Measurements from ENCODE around the gene GAB2. TPM values are rescaled to one million over a fixed set of nuclear protein-coding genes. Genes with fewer than 3 reads are reported as not detected.

Gene GAB2
- total and polyA plus RNA-seq, 10 of the 15 experiments (the other 5 are each of a cell fraction or from before 2014, with no cell fraction given), result 0.69 to 12.6 (median 3.8) TPM

DNA sequence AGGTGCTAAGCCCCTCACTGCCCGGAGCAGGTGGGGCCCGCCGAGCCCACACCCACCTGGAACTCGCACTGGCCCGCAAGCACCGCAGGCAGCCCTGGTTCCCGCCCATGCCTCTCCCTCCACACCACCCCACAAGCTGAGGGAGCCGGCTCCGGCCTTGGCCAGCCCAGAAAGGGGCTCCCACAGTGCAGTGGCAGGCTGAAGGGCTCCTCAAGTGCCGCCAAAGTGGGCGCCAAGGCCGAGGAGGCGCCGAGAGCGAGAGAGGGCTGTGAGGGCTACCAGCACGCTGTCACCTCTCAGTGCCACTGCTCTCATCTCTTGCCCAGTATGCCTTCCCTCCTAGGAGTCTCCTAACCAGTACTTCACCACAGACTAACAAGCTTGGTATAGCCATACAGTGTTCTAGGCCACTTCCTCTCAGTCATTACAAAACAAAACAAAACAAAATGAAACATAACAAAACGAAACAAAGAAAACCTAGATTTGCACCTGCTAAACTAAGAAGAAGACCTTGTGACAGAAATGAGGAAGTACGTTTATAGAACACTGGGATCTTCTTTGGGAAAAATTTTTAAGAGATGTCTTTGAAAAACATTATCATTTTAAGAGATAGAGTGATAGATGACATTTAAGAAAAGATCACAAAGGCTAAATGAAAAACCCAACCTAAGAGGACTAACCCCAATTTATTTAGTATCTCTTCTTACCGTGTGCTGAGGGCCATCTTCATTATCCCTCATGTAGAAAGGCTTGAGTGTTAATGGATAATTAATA lies 47.7 kb upstream of the GAB2 start:
- SMC1A ChIA-PET (ENCODE audit: uncharacterized antibody, unreplicated experiment), result interaction anchor here (0.9 to 3.4 kb wide), 13 partner anchors 8 to 237 kb away, joined by 3 to 16 read pairs (median 4); no protein-coding TSS in a partner anchor
- in situ Hi-C loops (cut with MboI), result no loop called here
- TF ChIP-seq NFXL1 (IDR thresholded peaks at IDR 0.05; ENCODE audit: borderline replicate concordance) (no peak), CBFB (IDR thresholded peaks at IDR 0.05; ENCODE audit: low read depth) (peak; percentile 59; the same call in 1 of the 2 replicates), CREM (IDR thresholded peaks at IDR 0.05; ENCODE audit: low read depth) (peak; percentile 34; the same call in 1 of the 2 replicates), CREB1 (IDR thresholded peaks at IDR 0.05; ENCODE audit: low read depth) (no peak), ZNF207 (IDR thresholded peaks at IDR 0.05; ENCODE audit: borderline replicate concordance) (peak; percentile 27; the same call in 1 of the 2 replicates), MXI1 (IDR thresholded peaks at IDR 0.05; ENCODE audit: low read depth, low read length) (peak; percentile 31; the same call in 1 of the 2 replicates), ZNF217 (IDR thresholded peaks at IDR 0.05) (peak; percentile 48; the same call in 1 of the 2 replicates), RUNX3 (IDR thresholded peaks at IDR 0.05; ENCODE audit: low read length) (peak; percentile 96), SREBF1 (IDR thresholded peaks at IDR 0.05; ENCODE audit: low read length) (no peak), ETV6 (conservative IDR thresholded peaks at IDR 0.05 in 1 of 2, IDR thresholded peaks at IDR 0.05 in 1 of 2; ENCODE audit: borderline replicate concordance in 1 of 2, low read depth in 1 of 2) (peak in 1 of 2 experiments; percentile 87; a peak in 2 of 4 replicates), TCF7 (IDR thresholded peaks at IDR 0.05; ENCODE audit: borderline replicate concordance) (no peak), TCF12 (IDR thresholded peaks at IDR 0.05; ENCODE audit: low read depth, low read length) (peak; percentile 67), SMARCA5 (IDR thresholded peaks at IDR 0.05) (peak; percentile 81; the same call in 1 of the 2 replicates), CHD2 (IDR thresholded peaks at IDR 0.05; ENCODE audit: borderline replicate concordance, low read depth, low read length) (0 out of 2 replicates have a peak, but pooled peaks have one; percentile 57), LARP7 (IDR thresholded peaks at IDR 0.05) (peak; percentile 65; the same call in 1 of the 2 replicates), SIX5 (IDR thresholded peaks at IDR 0.05; ENCODE audit: low read depth, low read length, severe bottlenecking) (no peak), RCOR1 (conservative IDR thresholded peaks at IDR 0.05; ENCODE audit: low read depth, low read length) (0 out of 2 replicates have a peak, but pooled peaks have one; percentile 41)
- TF ChIP-seq, protein P1, sequence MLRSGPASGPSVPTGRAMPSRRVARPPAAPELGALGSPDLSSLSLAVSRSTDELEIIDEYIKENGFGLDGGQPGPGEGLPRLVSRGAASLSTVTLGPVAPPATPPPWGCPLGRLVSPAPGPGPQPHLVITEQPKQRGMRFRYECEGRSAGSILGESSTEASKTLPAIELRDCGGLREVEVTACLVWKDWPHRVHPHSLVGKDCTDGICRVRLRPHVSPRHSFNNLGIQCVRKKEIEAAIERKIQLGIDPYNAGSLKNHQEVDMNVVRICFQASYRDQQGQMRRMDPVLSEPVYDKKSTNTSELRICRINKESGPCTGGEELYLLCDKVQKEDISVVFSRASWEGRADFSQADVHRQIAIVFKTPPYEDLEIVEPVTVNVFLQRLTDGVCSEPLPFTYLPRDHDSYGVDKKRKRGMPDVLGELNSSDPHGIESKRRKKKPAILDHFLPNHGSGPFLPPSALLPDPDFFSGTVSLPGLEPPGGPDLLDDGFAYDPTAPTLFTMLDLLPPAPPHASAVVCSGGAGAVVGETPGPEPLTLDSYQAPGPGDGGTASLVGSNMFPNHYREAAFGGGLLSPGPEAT (IDR thresholded peaks at IDR 0.05; ENCODE audit: low read depth), result peak; percentile 96
- TF ChIP-seq, protein P2, sequence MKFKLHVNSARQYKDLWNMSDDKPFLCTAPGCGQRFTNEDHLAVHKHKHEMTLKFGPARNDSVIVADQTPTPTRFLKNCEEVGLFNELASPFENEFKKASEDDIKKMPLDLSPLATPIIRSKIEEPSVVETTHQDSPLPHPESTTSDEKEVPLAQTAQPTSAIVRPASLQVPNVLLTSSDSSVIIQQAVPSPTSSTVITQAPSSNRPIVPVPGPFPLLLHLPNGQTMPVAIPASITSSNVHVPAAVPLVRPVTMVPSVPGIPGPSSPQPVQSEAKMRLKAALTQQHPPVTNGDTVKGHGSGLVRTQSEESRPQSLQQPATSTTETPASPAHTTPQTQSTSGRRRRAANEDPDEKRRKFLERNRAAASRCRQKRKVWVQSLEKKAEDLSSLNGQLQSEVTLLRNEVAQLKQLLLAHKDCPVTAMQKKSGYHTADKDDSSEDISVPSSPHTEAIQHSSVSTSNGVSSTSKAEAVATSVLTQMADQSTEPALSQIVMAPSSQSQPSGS (IDR thresholded peaks at IDR 0.05; ENCODE audit: low read length), result peak; percentile 85
- TF ChIP-seq, protein P3, sequence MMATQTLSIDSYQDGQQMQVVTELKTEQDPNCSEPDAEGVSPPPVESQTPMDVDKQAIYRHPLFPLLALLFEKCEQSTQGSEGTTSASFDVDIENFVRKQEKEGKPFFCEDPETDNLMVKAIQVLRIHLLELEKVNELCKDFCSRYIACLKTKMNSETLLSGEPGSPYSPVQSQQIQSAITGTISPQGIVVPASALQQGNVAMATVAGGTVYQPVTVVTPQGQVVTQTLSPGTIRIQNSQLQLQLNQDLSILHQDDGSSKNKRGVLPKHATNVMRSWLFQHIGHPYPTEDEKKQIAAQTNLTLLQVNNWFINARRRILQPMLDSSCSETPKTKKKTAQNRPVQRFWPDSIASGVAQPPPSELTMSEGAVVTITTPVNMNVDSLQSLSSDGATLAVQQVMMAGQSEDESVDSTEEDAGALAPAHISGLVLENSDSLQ (IDR thresholded peaks at IDR 0.05), result peak; percentile 41; the same call in 1 of the 2 replicates

More for the DNA sequence above, 47.7 kb upstream of the GAB2 start:
- Histone ChIP-seq H3K36me3 (ENCODE audit: control insufficient read depth in 2 of 2, insufficient read depth in 2 of 2, low read length in 1 of 2) (peaks cover 2% of the 10 kb centered on the region in 2 experiments; a peak in 2 of 4 replicates), H3K4me1 (ENCODE audit: control insufficient read depth, insufficient read depth, low read length) (peaks cover 26% of the 10 kb centered on the region), H3K27me3 (replicated peaks in 1 of 2; ENCODE audit: control insufficient read depth in 2 of 2, insufficient read depth in 2 of 2, low read length in 1 of 2) (no peaks in the 10 kb centered on the region), H3K27ac (ENCODE audit: control insufficient read depth, insufficient read depth) (peak overlapping the region; percentile 90), H3K9me3 (replicated peaks; ENCODE audit: control insufficient read depth, insufficient read depth, low read length) (no peaks in the 10 kb centered on the region; the same call in 1 of the 3 replicates), H3K9ac (ENCODE audit: control insufficient read depth, insufficient read depth, low read length) (peak overlapping the region; percentile 53; the same call in 1 of the 2 replicates), H4K20me1 (ENCODE audit: control insufficient read depth, insufficient read depth) (no peaks in the 10 kb centered on the region), H3K4me2 (ENCODE audit: control insufficient read depth, insufficient read depth) (peak overlapping the region; percentile 56), H3K79me2 (ENCODE audit: control insufficient read depth, insufficient read depth, low read length) (no peaks in the 10 kb centered on the region), H2AFZ (ENCODE audit: control insufficient read depth, low read depth, low read length) (peak overlapping the region; percentile 67), H3K4me3 (peak overlapping the region; percentile 35; the same call in 1 of the 2 replicates)
- ATAC-seq (peak; percentile 100), FAIRE-seq (peak; percentile 96), DNase-seq (ENCODE audit: low read depth, low spot score) (peak; percentile 93)
- RAD21 ChIA-PET (ENCODE audit: unreplicated experiment), result interaction anchor here (1.1 to 2.6 kb wide), 6 partner anchors 37 to 237 kb away, joined by 3 to 31 read pairs (median 8); partner anchors contain the start of gene GAB2
- under 1% methylated on average over 19 of the region's 19 CpGs for WGBS (ENCODE audit: insufficient coverage, insufficient replicate concordance, low lambda C conversion rate, missing lambda C conversion rate)
- POLR2A ChIA-PET, result interaction anchor here (1.3 kb wide), 1 partner anchor 37 kb away, joined by 5 read pairs; no protein-coding TSS in a partner anchor
- intact Hi-C loops (cut with micrococcal nuclease; ENCODE audit: unreplicated experiment), result loop anchor here (1.0 to 10.0 kb wide), 2 partner anchors 45 to 99 kb away; no protein-coding TSS in a partner anchor
- no TSS peak for BruUV-seq (replicated peaks)
- CTCF ChIA-PET, result interaction anchor here (0.8 to 2.9 kb wide), 11 partner anchors 13 to 237 kb away, joined by 3 to 14 read pairs (median 5); no protein-coding TSS in a partner anchor
